GM21825 (cell line): Measurements from ENCODE around the gene ZEB2.

Experiments
- ATAC-seq: cut with Tn5 transposase; IDR thresholded peaks from one replicate; pipeline ENCODE4 v1.9.1; 2021; ENCODE audit warnings: mild to moderate bottlenecking, moderate library complexity; ENCODE audit not compliant: unreplicated experiment

The ZEB2 gene

DNA sequence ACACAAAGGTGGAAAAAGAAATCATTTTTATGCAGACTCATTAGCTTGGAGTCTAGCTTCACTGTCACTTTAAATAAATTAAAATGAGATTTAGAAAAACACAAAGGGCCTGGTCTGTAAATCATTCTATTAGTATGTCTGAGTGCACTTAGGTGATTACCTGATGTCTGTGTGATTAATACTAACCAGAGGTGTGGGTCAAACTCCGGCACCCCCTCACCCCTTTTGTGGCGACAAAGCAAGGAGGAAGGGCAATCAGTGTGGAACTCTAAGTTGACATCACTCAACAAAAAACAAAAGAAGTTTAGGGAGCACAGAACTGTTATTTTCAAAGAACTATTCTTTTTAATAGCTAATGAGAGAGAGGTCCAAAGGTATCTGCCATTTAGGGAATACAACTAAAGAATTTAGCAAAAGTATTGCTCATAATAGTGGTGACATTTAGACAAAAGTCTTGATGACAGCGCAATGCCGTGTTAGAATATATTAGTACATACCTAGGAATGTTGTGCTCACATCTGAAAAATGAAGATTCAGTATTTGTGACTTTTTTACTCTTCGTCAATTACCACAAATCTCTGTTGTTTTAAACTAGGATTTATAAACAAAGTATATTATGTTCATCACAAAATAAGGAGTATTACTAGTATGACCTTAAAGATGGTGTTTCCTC lies 66.3 kb downstream of the ZEB2 start:
- no peak for ATAC-seq

DNA sequence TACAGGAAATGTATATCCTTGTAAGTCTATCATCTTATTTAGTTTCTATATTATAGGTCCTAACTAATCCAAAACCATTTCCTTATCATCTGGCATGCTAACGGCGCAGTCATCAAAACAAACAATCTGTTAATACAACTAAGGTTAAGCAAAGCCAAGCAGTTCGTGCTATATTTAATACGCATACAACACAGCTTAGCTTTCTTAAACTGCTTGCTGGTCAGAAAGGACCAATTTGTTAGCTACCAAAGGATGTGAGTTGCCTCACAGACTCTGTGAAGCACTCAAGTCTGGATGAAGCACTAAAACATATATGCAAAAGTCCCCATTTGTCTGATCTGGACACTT lies 67.0 kb downstream of the ZEB2 start:
- ATAC-seq, result no peak

DNA sequence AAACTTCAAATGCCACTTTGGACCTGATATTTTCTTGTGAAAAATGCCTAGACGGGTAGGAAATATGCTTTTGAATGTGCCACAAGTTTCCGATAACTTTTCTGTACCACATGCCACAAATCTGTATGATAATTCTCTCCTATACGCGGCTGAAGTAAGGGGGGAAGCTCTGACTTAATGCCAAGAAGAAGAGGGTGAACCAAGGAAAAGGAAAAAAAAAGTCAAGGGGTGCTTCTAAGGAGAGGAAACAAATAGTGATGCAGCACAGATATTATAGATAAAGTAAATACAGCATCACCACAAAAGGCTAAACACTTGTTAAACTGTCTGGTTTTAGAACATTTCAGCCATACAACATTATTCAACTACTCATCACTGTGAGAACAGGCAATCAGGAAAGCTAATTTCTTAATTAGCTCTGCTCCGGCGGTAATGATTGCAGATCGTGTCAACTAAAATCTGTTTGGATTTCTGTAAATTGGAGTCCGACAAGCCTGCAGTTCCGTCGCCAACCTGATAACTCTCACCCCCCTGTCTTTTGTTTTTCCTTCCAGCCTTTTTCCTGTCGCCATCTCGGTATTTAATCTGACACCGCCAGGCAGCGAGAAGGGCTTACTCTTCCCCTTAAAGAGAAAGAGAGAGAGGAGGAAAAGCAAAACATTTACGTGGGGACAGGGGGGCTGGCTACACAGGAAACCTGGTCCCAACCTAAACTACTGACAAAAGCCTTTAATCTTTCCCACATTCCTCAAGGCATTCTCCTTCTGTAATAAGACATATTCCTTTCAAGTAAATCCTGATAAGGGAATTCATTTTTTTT lies 67.5 kb downstream of the ZEB2 start:
- ATAC-seq, result no peak

DNA sequence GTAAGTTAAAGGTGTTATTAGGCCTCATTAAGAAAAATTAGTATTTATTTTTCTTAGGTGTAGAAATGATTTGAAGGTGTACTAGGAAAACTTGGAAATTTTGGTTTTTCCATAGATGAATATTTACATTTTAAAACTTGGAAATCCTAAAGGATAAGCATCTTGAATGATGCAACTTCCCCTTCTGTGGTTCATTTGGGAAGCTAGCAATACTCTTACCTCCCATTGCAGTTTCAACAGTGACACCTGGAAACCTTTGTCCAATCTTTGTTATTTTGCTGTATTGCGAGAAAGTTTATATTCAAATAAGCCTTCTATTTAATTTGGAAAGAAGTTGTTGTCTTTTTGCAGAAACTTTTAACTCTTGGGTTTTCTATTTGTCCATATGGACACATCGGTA lies 68.5 kb downstream of the ZEB2 start:
- no peak for ATAC-seq

DNA sequence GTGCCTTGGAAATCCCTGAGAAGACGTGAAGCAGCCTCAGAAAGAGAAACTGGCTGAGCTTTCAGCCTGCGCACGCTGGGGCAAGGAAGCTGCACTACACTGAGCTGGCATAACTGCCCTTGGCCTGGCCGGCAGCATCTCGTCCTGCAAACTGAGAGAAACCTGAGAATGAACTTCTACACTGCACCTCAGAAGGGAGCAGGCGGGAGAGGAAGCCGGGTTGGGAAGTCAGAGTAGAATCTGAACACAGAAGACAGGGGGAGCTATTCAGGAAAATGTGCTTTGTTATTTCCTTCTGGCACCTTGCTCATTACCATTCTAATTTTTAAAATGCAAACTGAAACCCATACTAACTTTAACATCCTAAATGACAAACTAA lies 70.9 kb downstream of the ZEB2 start:
- ATAC-seq, result no peak

DNA sequence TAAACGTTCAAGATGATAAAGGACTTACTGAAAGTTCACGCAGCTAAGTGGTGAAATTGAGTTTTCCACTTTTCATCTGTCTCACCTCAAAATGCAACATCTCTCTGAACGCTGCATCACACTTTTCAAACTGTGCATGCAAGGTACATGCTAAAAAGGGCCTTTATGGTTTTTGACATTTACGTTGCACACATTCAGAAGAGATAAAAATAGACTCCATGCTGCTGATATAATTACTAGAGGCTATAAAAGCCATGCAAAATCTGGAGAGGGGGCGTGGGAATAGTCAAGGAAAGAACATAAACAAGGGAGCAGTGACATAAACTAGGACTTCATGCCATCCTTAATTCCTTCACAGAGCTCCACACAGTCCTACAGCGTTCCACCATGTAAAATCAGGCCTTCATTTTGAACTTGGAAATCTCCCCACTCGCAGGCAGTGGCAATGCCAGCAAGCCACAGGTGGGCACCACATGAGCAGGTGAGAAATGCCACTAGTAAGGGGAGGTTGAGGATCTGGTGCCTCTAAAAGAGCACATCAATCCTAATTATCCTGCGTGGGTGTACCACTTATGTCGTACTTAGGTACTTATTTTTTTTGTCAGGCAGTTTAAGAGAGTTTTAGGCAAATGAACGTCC lies 71.4 kb downstream of the ZEB2 start:
- ATAC-seq, result no peak

DNA sequence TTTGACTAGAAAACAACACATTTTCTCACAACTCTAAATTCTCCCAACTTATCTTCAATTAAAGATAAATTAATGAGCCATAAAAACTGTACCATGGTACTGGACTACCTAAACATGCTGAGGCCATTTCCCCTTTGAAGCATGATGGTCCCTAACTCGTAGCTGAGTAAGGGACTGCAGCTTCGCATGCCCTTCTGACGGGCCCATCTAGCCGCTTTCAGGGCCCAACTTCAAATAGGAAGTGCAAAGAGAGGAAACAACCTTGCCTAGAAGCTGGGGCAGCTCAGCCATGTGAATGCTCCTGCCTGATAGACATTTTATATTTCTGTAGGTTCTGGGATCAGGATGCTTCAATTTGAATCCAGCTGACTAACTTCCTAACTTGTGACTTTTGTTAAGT lies 72.4 kb downstream of the ZEB2 start:
- ATAC-seq, result no peak

DNA sequence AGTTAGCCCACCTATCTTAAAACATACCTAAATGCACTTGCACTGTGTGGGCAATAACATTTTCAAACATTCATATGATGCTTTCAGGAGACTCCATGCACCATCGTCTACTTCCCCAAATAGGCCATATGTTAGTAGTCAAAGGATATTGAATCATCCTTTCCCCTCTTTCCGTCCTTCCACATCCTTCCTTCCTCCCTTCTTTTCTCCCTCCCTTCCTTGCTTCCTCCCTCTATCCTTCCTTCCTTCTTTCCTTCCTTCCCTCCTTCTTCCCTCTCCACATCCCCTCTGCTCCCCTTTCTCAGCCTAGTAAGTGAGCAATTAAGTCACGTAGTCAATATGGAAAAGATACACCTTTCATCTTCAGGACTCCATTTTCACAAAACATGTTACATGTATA lies 73.8 kb downstream of the ZEB2 start:
- ATAC-seq, result no peak

DNA sequence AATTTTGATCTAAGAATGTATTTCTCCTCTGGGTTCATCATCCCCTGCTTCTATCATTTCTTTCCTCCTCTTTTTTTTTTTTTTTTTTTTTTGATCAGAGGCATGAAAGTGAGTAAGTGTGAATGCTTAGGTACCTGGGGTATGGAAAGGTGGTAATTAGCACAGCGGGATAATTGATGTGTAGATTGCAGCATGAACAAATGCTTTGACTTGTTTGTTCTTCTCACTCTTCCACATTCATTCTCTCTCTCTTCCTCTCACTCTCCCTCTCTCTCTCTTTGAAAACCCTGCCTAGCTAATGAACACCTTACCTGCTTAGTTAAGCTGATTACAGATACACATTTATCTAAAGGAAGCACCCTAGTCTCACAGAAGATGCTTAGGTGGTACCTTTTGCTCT lies 74.7 kb downstream of the ZEB2 start:
- no peak for ATAC-seq

DNA sequence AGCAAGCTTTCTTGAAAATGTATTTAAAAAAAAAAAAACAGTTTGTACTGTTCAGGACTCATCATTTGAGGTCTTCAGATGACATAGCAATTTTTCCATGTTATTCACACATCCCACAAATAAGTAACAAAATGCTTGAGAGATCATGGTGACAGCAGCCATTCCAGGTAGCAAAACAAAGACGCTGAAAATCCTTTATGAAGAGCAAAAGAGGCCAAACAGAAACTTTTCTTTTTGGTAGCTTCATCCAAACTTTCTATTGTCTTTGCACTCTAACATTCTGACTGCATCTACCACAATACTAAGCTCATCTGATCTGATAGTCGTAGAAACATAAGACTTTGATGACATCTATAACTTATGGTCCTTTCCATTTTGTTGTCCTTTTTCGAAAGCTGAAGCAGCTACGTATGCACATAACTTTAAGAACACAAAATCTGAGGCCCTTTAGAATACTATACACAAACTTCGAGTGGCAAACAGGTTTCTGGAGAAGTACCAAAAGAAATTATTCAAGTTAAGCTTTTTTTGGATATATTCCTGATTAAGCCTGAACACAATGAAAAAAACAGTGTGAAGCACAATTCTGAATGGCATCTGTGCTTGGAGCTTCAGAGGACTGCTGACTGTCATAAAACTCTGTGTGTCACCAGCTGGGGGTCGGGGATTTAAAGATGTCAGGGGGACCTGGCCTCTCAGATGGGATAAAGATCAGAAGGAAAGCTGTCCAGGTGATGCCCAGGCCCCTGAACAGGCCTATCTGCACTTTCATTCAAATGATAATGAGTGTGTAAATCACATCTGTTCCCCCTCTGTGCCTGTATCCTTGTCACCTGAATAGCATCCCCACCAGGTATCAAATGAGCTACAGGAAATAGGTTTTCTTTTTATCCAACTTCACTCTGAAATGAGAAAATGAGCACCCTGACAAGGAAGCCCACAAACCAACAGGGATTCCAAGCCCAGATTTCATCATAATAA lies 75.8 kb downstream of the ZEB2 start:
- ATAC-seq, result no peak

DNA sequence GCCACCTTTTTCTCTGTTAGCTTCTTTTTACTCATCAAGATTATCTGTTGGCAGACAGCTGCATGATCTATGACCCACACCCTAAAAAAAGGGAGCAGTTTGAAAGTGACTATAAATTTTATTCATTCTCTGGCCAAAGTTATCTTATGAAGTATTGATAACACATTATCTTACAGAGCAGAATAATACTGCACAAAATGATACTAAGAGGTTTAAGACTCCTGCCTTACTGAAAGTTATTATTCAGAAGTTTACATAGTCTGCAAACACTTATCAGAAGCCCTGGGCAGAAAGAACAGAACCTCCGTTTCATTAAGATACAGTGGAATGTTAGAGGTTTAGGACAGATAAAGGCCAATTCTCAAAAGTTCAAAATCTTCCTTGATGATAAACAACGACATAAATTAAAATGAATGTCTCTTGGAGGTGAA lies 78.2 kb downstream of the ZEB2 start:
- ATAC-seq, result no peak

DNA sequence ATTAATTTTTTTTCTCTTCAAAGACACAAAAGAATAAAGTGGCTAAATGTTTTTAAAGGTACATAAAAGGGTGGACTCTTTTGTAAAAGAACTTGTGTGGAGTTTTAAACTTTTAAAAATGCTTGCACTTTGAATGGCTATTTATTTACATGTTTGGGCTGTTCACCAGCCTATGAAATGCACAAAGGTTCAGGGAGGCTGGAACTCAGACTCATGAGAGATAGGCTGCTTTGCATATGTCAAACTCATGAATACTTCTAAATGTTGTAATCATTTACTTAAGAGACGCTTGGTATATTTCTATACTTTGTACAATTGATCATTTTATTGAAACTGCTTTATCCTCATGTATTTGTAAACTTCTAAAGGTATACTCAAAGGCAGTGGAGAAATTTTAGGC lies 79.9 kb downstream of the ZEB2 start:
- ATAC-seq, result no peak

DNA sequence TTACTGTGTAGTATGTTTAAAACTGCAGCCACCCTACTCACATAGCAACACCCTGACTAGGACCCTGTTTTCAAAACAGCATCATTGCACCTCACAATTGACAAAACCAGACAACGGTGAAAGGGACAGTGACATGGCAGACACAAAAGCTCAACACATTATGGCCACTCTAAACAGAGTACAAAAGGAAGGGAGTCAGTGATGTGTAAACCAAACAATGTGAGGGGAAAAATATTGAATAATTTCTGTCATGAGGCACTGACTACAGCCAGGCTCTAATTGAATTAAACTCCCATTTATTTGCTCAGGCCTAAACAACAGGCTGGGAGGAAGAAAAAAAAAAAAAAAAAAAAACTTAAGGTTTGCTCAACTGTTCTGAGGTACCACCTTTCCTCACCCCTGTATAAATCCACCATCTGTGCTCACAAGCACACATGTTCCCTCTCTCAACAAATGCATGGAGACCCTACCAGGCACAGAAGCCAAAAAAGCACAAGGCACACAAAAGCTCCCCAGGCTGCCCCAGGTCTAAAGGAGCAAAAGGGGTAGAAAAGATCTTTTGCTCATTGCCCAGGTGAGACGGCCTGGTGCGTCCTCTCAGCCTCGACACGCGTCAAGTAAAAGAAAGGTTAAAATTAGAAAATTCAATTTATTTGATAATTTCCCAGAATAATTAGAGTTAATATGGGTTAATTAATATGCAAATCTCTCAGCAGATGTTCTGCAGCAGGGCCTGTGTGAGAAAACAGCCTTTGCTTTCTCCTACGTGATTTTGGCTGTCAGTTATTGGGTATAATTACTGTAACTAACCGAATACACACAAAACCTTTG lies 80.9 kb downstream of the ZEB2 start:
- ATAC-seq, result no peak

DNA sequence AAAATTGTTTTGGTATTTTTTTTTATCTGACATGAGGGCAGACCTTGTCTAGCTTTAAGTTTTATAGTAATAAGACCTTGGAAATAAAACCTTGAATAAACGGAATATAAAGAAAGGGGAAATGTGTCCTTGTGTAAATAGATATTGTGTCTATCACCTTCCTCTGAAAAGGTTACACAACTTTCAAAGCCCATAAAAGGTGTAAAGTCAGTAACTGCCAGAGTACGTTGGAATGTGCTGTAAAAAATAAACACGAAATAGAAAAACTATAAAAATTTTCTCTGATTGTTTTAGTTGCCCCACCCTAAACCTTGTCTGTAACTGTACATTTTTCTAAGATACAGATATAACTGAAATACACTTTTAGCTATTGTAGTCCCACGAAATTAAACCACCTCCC lies 82.3 kb downstream of the ZEB2 start:
- no peak for ATAC-seq

DNA sequence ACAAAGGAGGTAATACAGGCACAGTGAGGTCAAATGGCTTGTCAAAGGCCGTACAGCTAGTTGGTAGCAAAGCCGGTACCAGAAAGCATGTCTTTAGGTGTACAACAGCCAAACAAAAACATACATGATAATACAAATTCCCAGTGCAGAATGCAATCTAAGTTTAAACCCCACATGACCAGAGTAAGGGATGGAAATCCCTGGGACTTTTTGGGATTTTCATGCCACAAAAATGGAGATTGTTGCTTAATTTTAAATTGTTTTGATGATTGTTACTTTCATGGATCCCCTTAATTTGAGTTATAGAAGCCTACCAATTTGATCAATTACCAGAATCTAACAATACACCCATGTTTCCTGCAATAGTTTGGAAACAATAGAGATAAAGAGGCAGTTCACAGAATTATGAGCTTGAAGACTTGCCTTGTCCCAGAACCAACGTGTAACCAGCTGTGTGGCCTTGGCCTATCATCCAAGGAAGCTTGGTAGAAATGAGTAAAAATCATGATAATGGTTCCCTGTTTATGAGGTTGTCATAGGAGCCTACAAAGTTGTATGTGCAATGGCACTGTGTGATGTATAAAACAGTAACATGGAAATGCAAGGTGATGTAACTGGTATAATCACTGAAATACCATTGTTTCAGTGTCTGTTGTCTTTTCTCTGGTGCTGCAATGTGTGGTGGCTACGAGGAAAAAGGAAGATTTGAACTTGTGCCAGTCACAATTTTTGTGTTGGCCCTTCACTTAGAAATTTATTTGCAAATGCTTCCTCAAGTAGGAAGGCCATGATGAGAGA lies 85.3 kb downstream of the ZEB2 start:
- no peak for ATAC-seq

DNA sequence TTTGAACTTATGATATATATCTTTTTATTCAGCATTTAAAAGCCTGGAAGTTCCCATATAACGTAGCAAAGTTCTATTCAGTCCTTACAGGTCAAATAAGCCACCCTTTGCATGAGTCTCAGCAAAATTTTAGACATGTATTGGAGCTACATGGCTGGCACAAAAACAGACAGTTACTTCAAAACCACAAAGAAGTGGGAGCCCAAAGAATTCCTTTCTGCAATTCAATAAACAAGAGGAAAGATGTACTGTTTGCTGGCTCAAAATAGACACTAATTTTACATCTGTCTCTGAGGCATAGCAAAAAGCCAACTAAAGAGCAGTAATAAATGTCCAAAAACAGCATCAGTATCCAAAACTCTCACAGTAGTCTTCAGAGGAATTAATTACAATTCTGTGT lies 87.0 kb downstream of the ZEB2 start:
- ATAC-seq, result no peak

DNA sequence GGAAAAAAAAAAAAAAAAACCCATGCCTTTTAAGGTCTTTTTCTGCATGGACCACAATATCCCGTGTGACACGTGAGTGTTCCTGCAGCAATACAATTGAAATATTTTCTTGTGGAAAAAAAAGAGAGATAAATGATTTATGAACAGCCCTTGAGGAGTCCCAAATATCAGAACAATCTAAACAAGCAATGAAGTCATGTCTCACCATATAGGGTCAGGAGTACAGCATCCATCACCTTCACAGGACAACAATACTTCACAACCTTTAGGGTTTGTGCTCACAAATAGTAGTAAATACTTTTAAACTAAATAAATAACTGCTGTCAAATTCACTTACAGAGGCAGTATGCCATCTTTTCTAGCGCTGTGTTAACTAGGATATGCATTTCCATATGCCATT lies 87.9 kb downstream of the ZEB2 start:
- no peak for ATAC-seq

DNA sequence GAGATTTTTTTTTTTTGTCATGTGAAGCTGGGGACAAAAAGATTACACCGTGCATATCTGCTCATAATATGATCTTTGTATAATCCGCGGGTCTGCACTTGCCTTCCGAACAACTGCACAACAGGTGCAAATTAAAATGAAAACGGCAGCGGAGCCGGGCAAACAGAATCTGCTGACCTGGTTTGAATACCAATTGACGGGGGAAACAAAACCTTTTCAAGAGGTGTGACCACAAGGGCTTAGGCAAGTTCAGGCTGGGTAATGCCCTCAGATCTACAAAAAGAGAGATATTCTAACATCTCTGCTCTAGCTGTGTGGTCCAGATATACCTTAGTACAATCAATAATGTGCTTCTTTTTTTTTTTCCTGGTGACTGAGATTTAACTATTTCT lies 88.5 kb downstream of the ZEB2 start:
- no peak for ATAC-seq

DNA sequence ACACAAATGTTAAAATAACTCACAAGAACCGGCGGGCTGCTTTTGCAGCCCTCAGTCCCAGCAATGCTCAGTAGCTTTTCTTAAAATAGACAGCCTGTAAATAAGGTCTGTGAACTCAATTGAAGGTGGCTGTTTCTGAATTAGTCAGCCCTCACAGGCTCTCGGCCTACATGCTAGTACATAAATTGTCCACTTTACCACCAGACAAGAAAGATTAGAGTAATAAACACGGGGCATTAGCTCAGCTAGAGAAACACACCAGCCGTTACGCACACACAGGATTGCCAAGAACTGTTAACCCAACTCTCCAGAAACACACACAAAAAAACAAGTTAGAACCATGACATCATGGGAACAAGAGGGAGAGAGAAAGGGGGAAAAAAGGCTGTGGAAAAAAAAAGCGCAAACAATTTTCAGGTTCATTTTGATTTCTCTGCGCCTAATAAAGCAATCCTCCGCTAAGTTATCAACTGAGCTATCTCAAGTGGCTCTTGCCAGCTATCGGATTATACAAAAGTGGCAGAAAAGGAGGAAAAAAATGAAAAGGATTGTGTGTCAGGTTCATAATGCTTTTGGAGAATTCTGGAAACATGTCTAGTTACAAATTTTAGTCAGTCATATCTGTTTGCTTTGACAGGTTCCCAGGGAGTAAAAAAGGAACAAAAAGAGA lies 89.1 kb downstream of the ZEB2 start:
- peak; percentile 88 for ATAC-seq
